Eye (tissue), 1 donor: Measurements from ENCODE around the gene CD82.

ENCODE experiments used
- DNase-seq: peaks from one replicate; pipeline ENCODE4 v3.0.0-alpha.2; 2015

Gene CD82

DNA sequence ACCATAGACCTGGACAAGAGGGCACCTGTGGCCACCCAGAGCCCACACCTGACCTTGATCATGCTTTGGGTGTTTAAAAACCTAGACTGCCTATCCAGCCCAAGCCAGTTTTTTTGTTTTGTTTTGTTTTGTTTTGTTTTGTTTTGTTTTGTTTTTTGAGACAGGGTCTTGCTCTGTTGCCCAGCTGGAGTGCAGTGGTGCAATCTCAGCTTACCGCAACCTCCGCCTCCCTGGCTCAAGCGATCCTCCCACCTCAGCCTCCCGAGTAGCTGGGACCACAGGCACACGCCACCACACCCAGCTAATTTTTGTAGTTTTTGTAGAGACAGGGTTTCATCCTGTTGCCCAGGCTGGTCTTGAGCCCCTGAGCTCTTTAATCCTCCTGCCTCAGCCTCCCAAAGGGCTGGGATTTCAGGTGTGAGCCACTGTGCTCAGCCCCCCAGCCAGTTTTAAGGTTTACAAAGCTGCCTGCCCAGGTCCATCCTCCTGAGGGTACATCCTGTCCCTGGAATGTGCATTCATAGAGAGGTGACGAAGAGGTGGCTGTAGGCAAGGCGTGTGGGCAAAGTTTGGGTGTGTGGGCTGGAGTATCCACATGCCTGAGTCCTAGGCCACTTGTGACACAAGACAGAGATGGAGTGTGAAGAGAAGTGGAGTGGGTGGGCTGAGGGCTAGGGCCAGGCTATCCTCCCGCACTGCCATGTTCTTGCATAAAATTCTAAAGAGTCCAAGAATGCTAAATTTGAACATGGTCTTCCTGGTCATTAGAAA is 3.3 kb upstream of the CD82 start:
- DNase-seq: no peak

DNA sequence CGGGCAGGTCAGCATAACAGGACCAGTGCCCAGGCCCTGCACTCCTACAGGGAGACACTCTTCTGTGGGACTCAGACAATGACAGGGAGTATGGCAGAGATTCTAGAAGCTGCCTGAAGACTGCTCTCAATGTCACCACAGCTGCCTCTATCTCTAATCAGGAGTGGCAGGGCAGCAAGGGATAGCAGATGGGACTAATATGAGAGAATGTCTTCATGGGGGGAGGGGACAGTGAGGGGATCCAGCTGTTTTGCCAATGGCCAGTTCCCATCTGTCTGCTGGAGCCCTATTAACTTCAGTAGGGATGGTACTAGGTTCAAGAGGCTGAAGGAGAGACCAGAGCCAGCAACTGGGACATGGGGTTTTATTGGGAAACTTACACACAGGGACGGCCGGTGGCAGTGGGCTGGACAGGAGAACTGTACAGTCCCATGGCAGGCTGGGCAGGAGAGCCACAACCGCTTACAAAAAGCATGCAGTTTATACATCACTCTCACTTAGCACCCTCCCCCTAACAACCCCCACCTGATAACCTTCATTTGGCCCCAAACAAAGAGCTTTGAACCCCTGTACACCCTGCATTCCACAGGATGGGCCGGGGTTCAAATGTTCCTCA is 2.5 kb upstream of the CD82 start:
- DNase-seq: peak; percentile 75

DNA sequence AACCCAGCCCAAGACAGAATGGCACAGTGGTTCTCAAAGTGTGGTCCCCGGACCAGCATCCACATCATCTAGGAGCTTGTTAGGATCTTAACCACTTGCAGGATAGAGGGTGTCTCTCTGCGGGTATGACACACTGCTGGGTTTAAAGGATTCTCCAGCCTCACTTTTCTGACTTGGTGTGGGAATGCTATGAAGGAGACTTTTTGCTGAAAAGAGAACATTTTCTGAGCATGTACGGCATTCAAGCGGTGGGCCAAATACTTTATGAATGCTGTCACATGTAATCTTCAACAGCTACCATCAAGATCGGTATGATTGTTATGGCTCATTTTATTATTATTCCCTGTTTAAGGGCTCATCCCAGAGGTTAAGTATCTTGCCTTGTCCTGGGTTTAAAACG is 1.8 kb upstream of the CD82 start:
- peak; percentile 27 for DNase-seq

DNA sequence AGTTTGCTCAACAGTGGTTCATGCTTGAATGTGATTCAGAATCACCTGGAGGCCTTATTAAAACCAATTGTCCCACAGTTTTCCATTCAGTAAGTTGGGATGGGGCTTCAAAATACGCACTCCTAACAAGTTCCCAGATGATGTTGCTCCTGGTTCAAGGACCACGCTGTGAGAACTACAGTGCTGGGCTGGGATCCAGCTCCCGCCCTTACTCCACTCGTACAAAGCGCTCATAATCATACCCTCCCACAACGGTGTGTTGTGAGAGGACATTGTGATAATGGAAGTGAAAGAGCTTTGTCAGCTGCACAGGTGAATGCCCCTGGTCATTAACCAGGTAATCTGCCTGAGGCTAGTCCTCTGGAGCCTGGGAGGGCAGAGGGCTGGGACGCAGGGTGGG is 1.3 kb upstream of the CD82 start:
- peak; percentile 33 for DNase-seq

DNA sequence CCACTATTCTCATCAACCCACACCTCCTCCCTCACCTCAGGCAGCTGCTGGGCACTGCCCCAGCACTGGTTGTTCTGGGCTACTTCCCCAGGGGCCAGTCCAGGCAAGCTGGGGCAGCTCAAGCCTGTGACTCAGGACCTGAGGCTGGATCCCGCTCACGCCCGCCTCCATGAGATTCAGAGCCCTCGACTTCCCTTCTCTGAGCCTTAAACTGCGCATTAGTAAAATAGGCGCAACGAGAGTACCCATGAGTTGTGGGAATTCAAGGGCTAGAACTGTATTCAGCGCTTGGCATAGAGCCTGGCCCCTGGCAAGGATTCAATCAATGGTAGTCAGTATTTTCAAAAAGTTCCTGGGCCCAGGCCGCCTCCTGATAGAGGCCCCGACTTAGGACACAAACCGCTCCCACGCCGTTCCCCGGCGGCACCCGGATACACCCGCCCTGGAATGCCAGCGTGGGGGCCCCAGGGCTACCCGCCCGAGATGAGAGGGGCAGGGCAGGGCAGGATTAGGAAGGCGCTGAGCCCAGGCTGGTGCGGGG is 723 bp upstream of the CD82 start:
- no peak for DNase-seq

DNA sequence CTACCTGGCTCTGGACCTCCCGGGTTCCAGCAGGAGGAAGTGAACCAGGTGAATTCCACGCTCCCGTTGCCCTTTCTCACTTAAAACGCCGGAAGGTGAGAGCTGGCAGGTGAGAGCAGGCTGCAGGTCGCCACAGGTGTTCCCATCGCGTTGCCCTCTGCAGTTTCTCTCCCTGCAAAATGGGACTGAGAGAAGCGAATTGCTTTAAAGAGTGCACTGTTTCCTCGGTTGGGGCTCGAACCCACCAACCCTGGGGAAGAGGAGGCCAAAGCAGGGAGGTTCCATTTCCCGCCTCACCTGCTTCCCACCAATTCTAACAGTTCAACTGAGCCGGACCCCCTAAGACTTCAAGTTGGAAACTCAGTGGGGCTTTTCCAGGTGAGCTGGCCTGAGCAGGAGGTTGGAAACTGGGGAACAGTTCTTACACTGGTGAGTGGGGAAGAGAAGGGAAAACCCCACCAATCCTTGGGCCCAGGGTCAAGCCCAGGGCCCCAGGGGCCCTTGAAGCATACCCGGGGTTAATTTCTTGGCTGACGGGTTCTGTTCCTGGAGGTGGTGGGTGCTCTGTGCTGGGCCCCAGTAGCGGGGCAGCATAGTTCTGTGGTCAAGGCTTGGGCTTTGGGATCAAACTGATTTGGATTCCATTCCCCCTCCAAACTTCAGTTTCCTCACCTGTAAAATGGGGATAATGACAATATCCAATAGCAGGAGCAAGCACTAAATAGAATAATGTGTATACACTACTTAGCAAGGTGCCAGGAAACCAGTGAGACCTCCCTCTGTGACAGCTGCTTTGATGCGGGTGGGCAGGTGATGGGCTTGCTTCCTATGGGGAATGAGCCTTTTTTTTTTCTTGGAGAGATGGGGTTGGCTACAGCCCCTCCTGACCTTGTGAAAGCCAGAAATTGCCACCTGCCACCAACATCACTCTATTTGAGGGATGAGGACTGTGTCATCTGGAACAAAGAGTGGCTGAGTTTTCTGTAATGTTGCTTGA is 788 bp downstream of the CD82 start:
- no peak for DNase-seq

DNA sequence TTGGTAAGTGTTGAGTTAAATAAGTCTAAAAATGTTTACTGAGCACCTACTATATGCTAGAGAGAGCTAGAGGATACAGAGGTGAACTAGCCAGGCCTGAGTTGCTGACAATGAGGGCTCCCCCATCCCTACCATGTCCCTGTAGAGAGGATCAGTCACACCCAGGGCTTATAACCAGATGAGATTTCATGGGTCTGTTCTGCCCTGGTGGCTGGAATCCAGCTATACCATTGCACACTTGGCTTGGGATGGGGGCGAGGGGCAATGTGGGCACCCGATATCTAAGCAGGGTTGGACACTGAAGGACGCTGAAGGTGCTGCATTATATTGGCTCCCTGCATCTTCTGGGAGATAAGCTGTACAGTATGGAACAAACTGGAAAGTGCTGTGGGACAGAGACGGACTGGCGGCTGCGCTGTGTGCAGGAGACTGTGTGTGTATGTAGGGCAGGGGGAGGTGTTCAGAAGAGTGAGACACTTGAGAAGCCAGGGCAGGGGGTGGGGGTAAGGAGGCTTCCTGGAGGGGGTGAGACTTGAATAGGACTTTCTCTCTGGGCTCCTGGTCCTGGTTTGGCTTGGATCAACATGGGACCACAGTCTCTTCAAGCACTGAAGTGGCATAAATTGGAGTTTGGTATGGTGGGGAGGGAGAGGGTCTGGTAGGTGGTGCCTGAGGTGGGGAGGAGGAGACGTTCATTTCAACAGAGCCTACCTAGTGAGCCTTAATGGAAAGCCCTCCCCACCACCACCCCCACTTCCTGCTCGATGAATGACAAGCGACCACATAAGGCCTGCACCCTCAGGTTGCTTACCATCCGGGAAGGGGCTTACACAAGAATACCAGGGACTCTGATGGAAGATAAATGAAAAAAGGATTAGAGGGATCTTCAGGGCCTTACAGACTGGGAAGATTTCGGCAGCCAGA is 1.8 kb downstream of the CD82 start:
- no peak for DNase-seq

DNA sequence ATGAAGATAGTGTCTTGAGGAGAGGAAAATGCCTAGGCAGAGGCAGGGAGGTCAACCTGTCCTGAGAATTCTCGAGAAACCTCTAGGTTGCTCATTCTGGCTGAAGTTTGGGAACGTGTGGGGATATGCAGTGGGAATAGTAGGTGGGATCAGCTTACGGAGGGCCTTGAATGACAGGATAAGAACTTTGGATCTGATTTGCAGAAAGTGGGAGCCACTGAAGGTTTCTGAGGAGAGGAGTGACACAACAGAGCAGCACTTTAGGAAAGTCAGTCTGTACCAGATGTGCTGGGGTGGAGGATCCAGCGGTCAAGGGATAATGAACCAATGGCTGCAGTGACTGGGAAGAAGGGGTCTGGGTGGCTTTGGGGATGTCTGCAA is 2.4 kb downstream of the CD82 start:
- DNase-seq: no peak

DNA sequence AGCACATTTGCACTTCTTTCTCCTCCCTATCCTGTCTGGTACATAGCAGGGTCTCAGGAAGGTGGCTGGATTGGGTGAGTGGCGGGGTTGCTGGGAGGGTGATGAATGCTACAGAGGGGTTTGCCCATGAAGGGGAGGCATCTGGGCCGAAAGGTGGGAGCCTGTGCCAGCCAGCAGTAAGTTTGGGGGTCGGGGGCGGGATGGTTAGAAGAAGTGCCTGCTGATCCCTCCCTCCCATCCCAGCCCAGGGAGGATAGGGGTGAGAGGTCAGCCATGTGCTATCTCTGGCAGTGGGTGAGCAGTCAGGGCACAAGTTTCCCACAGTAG is 2.8 kb downstream of the CD82 start:
- no peak for DNase-seq

DNA sequence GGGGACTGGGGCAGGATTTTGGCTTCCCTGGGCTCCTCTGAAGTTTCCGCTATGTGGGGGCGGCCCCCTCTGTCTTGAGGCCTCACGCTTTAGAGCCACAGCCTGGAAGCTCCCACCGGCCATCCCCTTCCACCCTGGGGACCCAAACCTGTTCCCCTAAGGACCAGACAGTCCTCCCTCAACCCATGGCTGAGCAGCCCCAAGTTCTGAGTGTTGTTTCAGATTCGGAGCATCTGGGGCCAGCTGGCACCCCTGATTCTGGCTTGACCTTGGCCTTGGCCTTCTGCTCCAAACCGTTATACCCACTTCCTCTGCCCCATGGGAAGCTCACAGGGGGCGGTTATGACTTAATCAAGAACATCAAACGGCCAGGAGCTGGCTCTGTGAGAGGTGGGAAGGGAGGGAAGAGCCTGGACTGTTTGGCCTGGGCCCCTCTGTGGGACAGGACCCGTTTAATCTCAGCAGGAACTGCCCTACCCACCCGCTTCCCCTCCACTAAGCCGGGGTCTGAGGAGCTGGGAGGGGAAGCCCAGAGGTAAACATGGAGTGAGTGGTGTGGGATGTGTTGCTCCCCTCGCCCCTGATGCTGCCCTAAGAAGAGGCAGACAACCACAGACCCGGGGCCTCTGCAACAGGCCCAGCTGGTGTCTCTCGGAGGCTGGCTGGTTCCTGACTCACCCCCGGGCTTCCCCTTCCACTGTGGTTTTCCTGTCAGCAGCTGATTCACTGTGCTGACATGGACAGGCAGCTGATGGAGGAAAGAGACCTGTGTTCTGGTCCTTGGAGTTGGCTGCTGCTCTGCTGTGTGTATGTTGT is 3.4 kb downstream of the CD82 start:
- DNase-seq: peak; percentile 51

DNA sequence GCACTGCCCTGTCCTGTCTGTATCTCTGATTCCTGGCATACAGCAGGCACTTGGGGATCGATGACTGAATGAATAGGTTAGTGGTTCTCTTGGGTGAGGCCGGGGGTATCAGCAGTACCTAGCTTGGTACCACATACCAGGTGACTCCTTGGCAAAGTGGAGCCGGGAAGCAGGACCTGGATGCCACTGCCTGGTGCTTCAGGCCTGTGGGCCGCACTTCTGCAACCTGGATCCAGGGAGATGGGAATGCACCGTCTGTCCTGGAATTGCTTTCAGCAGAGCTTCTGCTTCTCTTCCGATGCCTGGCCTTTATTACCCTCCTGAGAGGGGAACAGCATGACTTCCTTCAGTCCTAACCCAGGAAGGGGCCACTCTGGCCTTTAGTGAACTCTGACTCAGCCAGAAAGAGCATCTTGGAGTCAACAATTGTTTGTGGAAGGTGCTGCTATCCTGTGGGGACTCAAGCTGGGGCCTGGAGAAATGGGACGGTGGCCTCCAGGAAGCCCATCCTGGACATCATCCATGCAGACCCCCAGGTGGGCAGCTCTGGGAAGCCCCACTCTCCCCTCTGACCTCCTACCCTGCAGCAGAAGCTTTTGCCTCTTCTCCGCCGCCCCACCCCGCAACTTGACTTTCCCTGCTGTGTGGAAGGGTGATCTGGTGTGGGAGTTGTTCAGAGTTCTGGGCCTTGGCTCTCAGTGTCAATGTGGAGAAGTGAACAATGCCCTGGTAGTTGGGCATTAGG is 5.1 kb downstream of the CD82 start:
- no peak for DNase-seq

DNA sequence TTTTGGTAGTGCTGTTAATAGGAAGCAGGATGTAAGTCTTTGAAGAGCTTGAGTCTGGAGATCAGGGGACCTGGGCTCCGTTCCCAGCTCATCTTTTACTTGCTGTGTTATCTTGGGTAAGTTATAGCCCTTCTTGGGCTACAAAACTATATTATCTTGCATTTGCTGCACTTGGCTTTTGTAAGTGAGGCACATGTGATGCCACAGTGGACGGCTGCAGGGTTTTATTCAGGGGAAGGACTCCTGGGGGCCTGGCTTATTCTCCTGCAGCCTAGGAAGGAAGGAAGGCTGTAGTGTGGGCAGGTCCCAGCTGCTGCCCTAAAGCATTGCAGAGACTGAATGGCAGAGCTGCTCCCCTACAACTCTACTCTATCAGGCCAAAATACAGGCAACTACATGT is 6.4 kb downstream of the CD82 start:
- no peak for DNase-seq

DNA sequence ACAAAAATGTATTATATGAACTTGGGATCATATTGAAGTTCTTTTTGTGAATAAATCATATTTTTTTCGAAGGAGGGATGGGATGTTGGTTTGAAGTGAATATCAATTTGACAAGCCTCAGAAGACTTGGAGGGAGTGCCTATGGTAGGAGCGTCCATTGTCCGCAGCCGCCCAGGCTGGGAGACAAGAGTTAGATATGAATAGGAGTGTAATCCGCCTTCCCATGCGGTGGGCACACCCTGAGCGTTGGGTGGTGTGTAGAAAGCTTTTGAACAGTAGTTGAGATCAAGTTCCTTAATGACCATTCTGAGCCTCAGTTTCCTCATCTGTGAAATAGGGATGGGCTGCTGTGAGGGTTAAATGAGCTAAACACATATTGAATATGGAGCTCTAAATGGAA is 7.0 kb downstream of the CD82 start:
- no peak for DNase-seq

DNA sequence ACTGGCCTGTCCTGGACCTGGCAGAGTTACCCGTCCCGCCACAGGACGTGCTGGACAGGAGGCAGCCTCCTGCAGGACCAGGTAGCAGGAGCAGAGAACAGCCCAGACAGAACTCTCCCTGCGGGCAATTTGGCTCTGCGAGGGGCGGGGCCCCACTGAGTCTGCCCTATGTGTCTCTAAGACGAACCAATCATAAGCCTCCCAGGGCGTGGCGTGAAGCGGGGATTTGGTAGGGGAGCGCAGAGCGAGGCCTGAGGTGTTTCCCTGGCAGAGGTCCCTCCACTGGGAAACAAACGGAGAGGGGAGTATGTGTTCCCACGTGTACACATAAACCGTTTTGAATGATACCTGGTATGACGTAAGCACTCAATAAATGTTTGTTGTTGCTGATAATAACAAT is 7.4 kb downstream of the CD82 start:
- no peak for DNase-seq

DNA sequence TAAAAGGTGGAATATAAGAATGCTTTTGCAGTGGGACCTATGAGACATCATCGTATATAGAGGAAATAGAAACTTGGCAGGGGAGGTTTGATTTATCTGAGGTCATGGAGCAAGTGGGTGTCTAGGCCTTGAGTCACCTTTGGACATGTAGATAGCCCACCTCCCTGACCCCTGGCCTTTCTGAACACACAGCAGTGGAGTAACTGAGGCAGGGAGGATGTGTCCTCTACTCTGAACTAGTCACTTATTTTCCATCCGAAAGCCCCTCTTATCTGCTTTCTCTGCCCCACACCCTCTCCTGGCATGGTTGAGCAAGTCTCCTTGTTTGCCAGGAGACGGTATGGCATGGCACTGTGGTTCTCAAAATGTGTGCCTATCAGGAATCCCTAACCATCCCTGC is 7.9 kb downstream of the CD82 start:
- DNase-seq: no peak

DNA sequence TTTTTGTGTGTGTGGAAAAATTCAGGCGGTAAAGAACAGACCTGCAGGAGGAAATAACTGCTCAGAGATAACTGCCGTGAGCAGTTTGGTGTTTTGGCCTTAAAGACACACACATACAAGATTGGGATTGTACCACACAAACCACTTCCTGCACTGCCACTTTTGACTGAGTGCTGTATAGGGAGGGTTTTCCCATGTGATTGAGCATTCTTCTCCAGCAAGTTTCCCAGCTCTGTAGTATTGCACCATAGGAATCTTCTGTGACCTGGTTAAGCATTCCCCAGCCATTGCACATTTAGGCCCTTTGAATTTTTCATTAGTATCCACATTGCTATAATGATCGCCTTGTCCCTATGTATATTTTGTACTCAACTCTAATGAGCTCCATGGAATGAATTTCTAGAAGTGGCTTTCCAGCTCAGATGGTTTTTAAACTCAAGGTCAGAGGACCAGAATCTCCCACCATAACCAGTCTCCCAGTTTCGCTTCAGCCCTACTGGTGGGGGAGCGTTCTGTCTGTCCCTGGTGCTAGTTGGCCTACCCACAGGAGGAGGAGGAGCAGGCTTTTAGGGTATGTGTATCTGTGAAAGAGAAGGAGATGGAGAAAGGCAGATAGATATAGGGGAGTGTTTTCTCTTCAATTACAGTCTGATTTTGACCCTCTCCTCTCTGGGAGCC is 9.3 kb downstream of the CD82 start:
- DNase-seq: no peak

DNA sequence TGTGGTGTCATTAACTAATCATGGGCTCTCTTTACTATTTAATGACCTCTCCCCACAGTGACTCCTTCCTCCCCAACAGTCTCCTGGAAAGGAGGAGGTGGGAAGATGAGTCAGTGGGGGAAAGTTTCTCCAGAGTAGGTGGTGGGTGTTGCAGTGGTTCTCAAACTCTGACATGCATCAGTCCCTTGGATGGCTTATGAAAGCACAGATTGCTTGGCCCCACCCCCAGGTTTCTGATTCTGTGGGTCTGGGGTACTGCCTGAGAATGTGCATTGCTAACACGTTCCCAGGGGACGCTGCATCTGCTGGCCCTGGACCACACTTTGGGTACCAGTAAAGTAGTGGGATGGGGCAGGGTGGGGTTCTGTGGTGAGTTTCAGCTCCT is 9.8 kb downstream of the CD82 start:
- DNase-seq: no peak

DNA sequence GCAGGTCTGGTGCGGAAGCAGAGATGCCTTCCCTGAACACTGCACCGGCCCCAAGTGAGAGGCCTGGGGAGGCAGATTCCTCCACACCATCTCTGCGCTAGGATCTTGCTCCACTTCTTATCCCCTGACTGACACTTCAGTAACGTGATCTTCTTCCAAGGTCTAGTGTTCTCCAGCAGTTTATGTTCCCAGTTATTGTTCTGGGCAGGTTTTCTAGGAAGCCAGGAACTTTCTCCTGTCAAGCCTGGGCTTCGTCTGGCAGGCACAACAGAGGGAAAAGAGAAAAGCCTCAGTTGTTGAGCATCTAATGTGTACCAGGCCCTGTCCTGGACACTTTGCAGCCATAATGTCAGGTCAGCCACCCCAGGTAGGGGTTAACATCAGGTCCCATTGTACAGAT is 10.5 kb downstream of the CD82 start:
- no peak for DNase-seq

DNA sequence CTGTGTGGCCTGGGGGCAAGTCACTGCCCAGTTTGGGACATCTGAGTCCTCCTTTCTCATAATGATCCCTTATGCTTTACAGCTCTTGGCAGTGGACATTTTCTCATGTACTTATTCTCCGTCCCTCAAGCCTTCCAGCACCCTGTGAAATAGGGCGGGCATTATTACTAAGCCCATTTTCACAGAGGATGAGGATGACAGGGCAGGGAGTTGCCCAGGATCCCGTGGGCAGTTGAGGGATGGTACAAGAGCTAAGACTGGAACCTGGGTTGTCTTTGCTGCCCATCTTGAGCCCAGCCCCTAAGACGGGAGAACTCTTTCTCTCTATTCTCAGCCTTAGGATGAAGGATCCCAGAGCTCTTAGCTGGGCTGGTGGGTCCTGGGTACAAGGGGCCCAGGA is 11.2 kb downstream of the CD82 start:
- no peak for DNase-seq

DNA sequence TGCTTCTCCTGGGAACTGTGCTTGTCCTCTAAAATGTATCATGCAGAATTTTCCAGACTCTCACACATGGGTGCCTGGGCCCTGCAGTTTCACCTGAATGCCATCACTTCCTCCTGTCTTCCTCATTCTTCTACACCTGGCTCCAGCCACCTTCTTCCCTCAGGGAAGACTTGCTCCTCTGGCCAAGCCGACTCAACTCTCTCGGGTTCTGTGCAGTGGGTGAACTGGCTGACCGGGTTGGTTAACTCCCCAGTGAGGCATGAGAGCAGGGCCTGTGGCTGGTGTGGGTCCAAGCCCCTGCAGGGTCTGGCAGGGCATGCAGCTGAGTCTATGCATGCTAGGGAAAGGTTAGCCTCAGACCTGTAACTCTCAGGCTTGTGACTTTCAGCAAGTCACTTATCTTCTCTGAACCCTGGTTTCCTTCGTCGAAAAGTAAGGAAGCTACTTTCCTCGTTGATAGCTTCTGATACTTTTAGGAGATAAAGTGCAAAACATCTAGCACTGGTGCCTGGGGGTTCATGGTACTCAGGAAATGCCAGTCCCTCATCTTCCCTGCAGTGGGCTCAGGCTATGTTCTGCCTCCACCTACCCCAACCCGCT is 11.9 kb downstream of the CD82 start:
- DNase-seq: no peak
